ENCODE measurements around the gene CLTC. TPM values are rescaled to one million over a fixed set of nuclear protein-coding genes. Genes with fewer than 3 reads are reported as not detected.

Gene CLTC
- total and polyA plus RNA-seq, 2 donors (not counting 1 experiment from before 2014, with no cell fraction given): 25.9 to 114 TPM

DNA sequence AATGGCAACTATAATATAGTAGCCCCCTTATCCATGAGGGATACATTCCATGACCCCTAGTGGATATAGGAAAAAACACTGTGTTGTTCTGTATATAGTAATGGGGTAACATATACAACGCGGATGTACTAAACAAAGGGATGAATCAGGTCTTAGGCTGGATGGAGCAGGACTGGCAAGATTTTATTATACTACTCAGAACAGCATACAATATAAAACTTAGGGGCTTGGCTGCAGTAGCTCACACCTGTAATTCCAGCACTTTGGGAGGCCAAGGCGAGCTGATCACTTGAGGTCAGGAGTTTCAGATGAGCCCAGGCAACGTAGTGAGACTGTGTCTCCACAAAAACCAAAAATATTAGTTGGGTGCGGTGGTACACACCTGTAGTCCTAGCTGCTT lies 114.5 kb downstream of the CLTC start:
- Histone ChIP-seq H3K27ac (ENCODE audit: low read length in 2 of 2) (no peak overlapping the region), H3K4me3 (ENCODE audit: control extremely low read depth in 1 of 5, extremely low read depth in 1 of 5, insufficient read depth in 1 of 5, low read depth in 2 of 5, low read length in 4 of 5) (no peak overlapping the region), H3K4me1 (ENCODE audit: control insufficient read depth in 2 of 2, insufficient read depth in 2 of 2, low read length in 2 of 2) (no peaks in the 10 kb centered on the region), H3K27me3 (replicated peaks in 1 of 4; ENCODE audit: control extremely low read depth in 1 of 4, control insufficient read depth in 3 of 4, insufficient read depth in 4 of 4, low read length in 3 of 4) (no peaks in the 10 kb centered on the region), H3K79me2 (ENCODE audit: control insufficient read depth, insufficient read depth, low read length) (peaks cover 5% of the 10 kb centered on the region), H2AFZ (ENCODE audit: insufficient read depth, low read depth, low read length, poor library complexity, severe bottlenecking) (no peak overlapping the region), H3K36me3 (replicated peaks in 1 of 2; ENCODE audit: control extremely low read depth in 1 of 2, control insufficient read depth in 1 of 2, extremely low read depth in 1 of 2, insufficient read depth in 2 of 2, low read length in 1 of 2) (peaks cover 9 to 15% of the 10 kb centered on the region in 2 experiments), H3K9me3 (ENCODE audit: control extremely low read depth in 1 of 3, control insufficient read depth in 2 of 3, insufficient read depth in 1 of 3, low read length in 2 of 3) (no peaks in the 10 kb centered on the region), H3K9ac (ENCODE audit: low read length) (no peak overlapping the region), H3K4me2 (replicated peaks; ENCODE audit: low read depth, low read length, poor library complexity, severe bottlenecking) (no peak overlapping the region), H4K20me1 (ENCODE audit: control insufficient read depth, insufficient read depth, low read length, poor library complexity, severe bottlenecking) (peaks cover 5% of the 10 kb centered on the region)
- DNase-seq (no peak), ATAC-seq (ENCODE audit: low read depth) (no peak)
- WGBS (ENCODE audit: insufficient coverage): 100% methylated on average over 2 of the region's 5 CpGs
- intact Hi-C loops (cut with micrococcal nuclease): no loop called here
- TF ChIP-seq EZH2 (IDR thresholded peaks at IDR 0.05; ENCODE audit: borderline replicate concordance, insufficient read depth, low read depth, low read length, poor library complexity, severe bottlenecking): no peak
- TF ChIP-seq, protein P1, sequence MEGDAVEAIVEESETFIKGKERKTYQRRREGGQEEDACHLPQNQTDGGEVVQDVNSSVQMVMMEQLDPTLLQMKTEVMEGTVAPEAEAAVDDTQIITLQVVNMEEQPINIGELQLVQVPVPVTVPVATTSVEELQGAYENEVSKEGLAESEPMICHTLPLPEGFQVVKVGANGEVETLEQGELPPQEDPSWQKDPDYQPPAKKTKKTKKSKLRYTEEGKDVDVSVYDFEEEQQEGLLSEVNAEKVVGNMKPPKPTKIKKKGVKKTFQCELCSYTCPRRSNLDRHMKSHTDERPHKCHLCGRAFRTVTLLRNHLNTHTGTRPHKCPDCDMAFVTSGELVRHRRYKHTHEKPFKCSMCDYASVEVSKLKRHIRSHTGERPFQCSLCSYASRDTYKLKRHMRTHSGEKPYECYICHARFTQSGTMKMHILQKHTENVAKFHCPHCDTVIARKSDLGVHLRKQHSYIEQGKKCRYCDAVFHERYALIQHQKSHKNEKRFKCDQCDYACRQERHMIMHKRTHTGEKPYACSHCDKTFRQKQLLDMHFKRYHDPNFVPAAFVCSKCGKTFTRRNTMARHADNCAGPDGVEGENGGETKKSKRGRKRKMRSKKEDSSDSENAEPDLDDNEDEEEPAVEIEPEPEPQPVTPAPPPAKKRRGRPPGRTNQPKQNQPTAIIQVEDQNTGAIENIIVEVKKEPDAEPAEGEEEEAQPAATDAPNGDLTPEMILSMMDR (IDR thresholded peaks at IDR 0.05): no peak
- no peaks in the 10 kb centered on the region for H3K27me3 Mint-ChIP-seq
- no peaks in the 10 kb centered on the region for H3K9me3 Mint-ChIP-seq (ENCODE audit: insufficient read depth)
- ChIA-PET CTCF (interaction anchor here (0.7 to 1.1 kb wide), 5 partner anchors 9 to 303 kb away, joined by 3 to 5 read pairs (median 3); no protein-coding TSS in a partner anchor), POLR2A (interaction anchor here (0.8 kb wide), 1 partner anchor 14 kb away, joined by 6 read pairs; no protein-coding TSS in a partner anchor)
- no peak overlapping the region for H3K4me3 Mint-ChIP-seq
- no peaks in the 10 kb centered on the region for H3K4me1 Mint-ChIP-seq
- no peak overlapping the region for H3K27ac Mint-ChIP-seq

DNA sequence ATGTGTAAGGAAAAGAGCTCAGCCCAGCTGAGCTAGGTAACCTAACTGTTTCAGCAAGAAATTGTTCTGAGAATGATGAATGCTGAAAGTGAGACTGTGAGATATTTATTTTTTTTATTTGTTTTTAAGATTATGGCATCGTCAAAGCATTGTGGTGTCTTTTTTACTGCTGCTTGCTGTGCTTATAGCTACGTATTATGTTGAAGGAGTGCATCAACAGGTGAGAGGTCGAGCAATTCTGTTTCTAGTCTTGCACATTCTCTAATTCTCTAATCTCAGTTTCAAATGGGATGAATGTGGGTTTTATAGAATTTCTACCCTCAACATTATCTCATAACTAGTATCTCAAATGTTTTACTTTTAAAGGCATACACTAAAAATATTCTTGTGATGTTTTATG lies 117.6 kb downstream of the CLTC start:
- Histone ChIP-seq H3K27ac (ENCODE audit: low read length in 2 of 2) (no peak overlapping the region), H2AFZ (ENCODE audit: insufficient read depth, low read depth, low read length, poor library complexity, severe bottlenecking) (no peak overlapping the region), H3K79me2 (ENCODE audit: control insufficient read depth, insufficient read depth, low read length) (no peaks in the 10 kb centered on the region), H3K4me1 (ENCODE audit: control insufficient read depth in 2 of 2, insufficient read depth in 2 of 2, low read length in 2 of 2) (no peaks in the 10 kb centered on the region), H4K20me1 (ENCODE audit: control insufficient read depth, insufficient read depth, low read length, poor library complexity, severe bottlenecking) (peaks cover 5% of the 10 kb centered on the region), H3K36me3 (replicated peaks in 1 of 2; ENCODE audit: control extremely low read depth in 1 of 2, control insufficient read depth in 1 of 2, extremely low read depth in 1 of 2, insufficient read depth in 2 of 2, low read length in 1 of 2) (peaks cover 9 to 12% of the 10 kb centered on the region in 2 experiments), H3K4me3 (ENCODE audit: control extremely low read depth in 1 of 5, extremely low read depth in 1 of 5, insufficient read depth in 1 of 5, low read depth in 2 of 5, low read length in 4 of 5) (no peak overlapping the region), H3K9ac (ENCODE audit: low read length) (no peak overlapping the region), H3K9me3 (ENCODE audit: control extremely low read depth in 1 of 3, control insufficient read depth in 2 of 3, insufficient read depth in 1 of 3, low read length in 2 of 3) (no peaks in the 10 kb centered on the region), H3K27me3 (replicated peaks in 1 of 4; ENCODE audit: control extremely low read depth in 1 of 4, control insufficient read depth in 3 of 4, insufficient read depth in 4 of 4, low read length in 3 of 4) (no peaks in the 10 kb centered on the region), H3K4me2 (replicated peaks; ENCODE audit: low read depth, low read length, poor library complexity, severe bottlenecking) (no peak overlapping the region)
- ChIA-PET CTCF (interaction anchor here (0.5 kb wide), 1 partner anchor 67 kb away, joined by 4 read pairs; no protein-coding TSS in a partner anchor), POLR2A (no interaction called here)
- intact Hi-C loops (cut with micrococcal nuclease): no loop called here
- DNase-seq: no peak
- ATAC-seq (ENCODE audit: low read depth): no peak
- Mint-ChIP-seq H3K9me3 (ENCODE audit: insufficient read depth) (no peaks in the 10 kb centered on the region), H3K27me3 (no peaks in the 10 kb centered on the region), H3K4me1 (no peaks in the 10 kb centered on the region), H3K27ac (no peak overlapping the region), H3K4me3 (no peak overlapping the region)
- no peak for TF ChIP-seq EZH2 (IDR thresholded peaks at IDR 0.05; ENCODE audit: borderline replicate concordance, insufficient read depth, low read depth, low read length, poor library complexity, severe bottlenecking)
- TF ChIP-seq, protein P1 (IDR thresholded peaks at IDR 0.05): no peak
- WGBS (ENCODE audit: insufficient coverage): 100% methylated on average over 1 of the region's 3 CpGs
